Measurements from ENCODE around the gene MMP28.

Gene MMP28

DNA sequence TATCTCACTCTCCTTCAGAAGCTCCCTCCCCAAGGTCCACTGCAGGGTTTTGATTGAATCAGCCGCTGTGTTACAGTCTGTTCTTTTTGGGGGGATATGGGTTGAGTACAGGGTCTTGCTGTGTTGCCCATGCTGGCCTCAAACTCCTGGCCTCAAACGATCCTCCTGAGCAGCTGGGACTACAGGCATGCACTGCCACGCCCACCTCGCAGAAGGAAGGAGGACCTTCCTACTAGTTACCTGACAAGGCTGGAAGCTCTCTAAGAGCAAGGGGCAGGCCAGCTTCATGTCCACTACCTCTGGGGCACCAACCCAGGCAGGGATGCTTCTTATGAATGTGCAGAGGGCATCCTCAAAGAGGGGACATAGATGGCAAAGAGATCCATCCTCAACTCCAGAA is 1.9 kb upstream of the MMP28 start:
- TF ChIP-seq POLR2A (IDR thresholded peaks at IDR 0.05; ENCODE audit: low read depth, low read length) = no peak
- TF ChIP-seq POLR2AphosphoS5 (IDR thresholded peaks at IDR 0.05; ENCODE audit: low read depth, low read length) = no peak
- TF ChIP-seq TAF1 (IDR thresholded peaks at IDR 0.05; ENCODE audit: borderline replicate concordance, low read depth, low read length) = no peak
- DNase-seq (ENCODE audit: insufficient read length) = no peak
- FAIRE-seq = no peak

GRCh38 chr17:35796942-35797341 is 1.5 kb upstream of the MMP28 start:
- DNase-seq (ENCODE audit: insufficient read length) (no peak), FAIRE-seq (no peak)
- TF ChIP-seq POLR2A (IDR thresholded peaks at IDR 0.05; ENCODE audit: low read depth, low read length) = no peak
- no peak for TF ChIP-seq TAF1 (IDR thresholded peaks at IDR 0.05; ENCODE audit: borderline replicate concordance, low read depth, low read length)
- TF ChIP-seq POLR2AphosphoS5 (IDR thresholded peaks at IDR 0.05; ENCODE audit: low read depth, low read length) = no peak

- no peak for FAIRE-seq
- no peak for DNase-seq (ENCODE audit: insufficient read length)
- TF ChIP-seq POLR2AphosphoS5 (IDR thresholded peaks at IDR 0.05; ENCODE audit: low read depth, low read length) (no peak), POLR2A (IDR thresholded peaks at IDR 0.05; ENCODE audit: low read depth, low read length) (no peak), TAF1 (IDR thresholded peaks at IDR 0.05; ENCODE audit: borderline replicate concordance, low read depth, low read length) (no peak)
Measured at GRCh38 chr17:35795871-35796265, 427 bp upstream of the MMP28 start.

- TF ChIP-seq POLR2AphosphoS5 (IDR thresholded peaks at IDR 0.05; ENCODE audit: low read depth, low read length) = no peak
- TF ChIP-seq TAF1 (IDR thresholded peaks at IDR 0.05; ENCODE audit: borderline replicate concordance, low read depth, low read length) = no peak
- TF ChIP-seq POLR2A (IDR thresholded peaks at IDR 0.05; ENCODE audit: low read depth, low read length) = no peak
- no peak for DNase-seq (ENCODE audit: insufficient read length)
- FAIRE-seq = no peak
Measured at GRCh38 chr17:35793257-35793656, 2.2 kb downstream of the MMP28 start.

DNA sequence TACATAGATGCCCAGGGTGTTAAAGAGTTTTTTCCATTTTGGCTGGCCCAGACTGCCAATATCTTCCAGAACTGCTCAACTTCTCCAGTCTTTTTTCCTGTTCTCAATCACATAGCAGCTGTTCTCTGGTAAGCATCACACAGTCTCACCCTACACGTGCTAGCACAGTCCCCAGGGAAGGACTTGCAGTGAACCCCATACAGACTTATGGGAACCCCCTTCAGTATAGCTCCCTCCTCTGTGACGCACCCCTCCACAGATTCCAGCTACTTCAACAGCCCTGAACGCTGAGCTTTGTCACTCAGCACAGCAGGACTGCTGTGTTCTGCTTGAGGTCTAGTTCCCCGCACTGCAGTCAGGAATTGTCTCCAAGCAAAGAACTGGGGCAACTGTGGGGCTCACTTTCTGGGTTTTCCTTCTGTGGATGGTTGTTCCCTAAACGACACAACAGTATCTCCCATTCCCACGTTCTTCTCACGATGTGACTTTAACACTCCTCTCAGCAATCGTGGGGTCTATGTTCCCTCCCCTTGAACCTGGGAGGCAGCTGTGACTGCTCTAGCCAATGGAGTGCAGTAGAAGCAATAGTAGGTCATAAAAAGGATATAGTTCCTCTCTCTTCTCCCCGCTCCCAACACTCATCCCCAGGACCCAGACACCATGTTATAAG is 3.6 kb downstream of the MMP28 start:
- DNase-seq (ENCODE audit: insufficient read length) (no peak), FAIRE-seq (no peak)
- no peak for TF ChIP-seq POLR2AphosphoS5 (IDR thresholded peaks at IDR 0.05; ENCODE audit: low read depth, low read length)
- no peak for TF ChIP-seq POLR2A (IDR thresholded peaks at IDR 0.05; ENCODE audit: low read depth, low read length)
- TF ChIP-seq TAF1 (IDR thresholded peaks at IDR 0.05; ENCODE audit: borderline replicate concordance, low read depth, low read length) = no peak

DNA sequence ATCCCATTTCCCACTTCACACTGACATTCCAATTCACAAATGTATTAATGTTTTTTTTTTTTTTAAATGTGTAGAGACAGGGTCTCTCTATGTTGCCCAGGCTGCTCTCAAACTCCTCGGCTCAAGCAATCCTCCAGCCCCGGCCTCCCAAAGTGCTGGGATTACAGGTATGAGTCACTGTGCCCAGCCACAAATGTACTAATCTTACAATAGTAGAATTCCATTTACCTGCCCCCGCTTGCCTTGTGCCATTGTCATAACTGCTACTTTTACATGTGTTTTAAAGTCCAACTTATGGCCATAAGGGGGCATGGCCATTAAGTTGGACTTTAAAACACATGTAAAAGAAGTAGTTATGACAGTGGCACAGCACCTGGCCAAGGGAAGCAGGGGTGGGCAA is 4.6 kb downstream of the MMP28 start:
- TF ChIP-seq POLR2AphosphoS5 (IDR thresholded peaks at IDR 0.05; ENCODE audit: low read depth, low read length) (no peak), POLR2A (IDR thresholded peaks at IDR 0.05; ENCODE audit: low read depth, low read length) (no peak)
- DNase-seq (ENCODE audit: insufficient read length) (no peak), FAIRE-seq (no peak)

DNA sequence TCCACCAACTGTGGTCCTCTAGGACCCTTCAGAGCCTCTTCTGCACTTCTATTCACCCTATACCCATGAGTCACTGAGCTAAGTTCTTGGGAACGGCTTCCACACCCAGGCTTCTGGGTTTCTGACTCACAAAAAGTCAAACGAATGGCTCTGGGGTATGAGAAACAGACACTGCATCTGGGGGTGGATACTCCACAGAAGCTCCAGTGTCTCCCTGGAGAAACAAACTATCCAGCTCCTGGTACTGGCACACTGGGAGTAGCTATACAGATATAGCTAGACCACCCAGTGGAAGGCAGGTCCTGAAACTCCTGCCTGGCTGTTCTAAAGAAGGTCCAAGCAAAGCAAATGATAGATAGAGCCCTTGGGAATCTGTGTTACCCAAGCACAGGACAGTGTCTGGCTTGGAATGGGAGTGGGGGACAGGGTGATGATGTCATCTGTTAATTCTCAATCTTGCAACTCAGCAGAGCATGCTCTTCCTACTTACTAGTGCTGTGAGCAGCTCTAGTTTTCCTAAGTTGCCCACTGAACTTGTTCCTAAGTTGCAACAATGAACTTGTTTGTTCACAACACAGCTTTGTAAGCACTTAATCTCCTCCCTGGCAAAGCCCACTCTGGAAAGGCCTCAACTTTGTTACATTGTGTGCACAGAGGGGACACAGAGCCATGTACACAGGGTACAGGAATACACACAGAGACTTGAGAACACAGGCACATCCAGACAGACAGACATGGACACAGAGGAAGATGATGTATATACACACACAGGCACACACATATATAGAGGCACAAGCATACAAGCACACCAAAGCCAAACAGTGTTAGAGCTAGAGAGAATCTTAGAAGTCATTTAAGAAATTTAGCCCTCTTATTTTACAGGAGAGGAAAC is 6.7 kb downstream of the MMP28 start:
- DNase-seq (ENCODE audit: insufficient read length) (no peak), FAIRE-seq (no peak)
- no peak for TF ChIP-seq POLR2A (IDR thresholded peaks at IDR 0.05; ENCODE audit: low read depth, low read length)
- no peak for TF ChIP-seq POLR2AphosphoS5 (IDR thresholded peaks at IDR 0.05; ENCODE audit: low read depth, low read length)
- TF ChIP-seq TAF1 (IDR thresholded peaks at IDR 0.05; ENCODE audit: borderline replicate concordance, low read depth, low read length) = no peak

DNA sequence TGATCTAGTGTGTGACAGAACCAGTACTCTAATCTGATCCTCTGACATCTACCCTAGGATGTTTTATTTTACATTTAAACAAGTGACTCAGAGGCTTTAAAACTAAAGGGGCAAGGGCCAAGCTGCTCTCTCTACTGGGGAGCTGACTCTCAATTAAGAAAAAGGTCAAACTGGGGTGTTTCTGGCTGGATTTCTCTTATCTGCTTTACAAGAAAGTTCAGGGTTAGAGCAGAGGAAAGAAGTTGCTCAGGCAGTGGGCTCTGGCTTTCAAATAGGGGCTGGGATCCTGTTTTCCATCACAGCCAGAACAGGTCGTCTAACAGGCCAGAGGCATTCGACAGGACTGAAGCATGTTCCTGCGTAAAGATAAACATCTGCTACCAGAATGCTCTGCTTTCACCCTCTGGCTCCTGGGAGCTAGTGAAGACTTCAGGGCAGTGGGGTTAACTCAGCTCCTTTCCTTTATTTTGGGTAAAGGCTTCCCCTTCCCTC is 8.5 kb downstream of the MMP28 start:
- no peak for FAIRE-seq
- TF ChIP-seq POLR2AphosphoS5 (IDR thresholded peaks at IDR 0.05; ENCODE audit: low read depth, low read length) = no peak
- TF ChIP-seq TAF1 (IDR thresholded peaks at IDR 0.05; ENCODE audit: borderline replicate concordance, low read depth, low read length) = no peak
- no peak for TF ChIP-seq POLR2A (IDR thresholded peaks at IDR 0.05; ENCODE audit: low read depth, low read length)
- DNase-seq (ENCODE audit: insufficient read length) = no peak

DNA sequence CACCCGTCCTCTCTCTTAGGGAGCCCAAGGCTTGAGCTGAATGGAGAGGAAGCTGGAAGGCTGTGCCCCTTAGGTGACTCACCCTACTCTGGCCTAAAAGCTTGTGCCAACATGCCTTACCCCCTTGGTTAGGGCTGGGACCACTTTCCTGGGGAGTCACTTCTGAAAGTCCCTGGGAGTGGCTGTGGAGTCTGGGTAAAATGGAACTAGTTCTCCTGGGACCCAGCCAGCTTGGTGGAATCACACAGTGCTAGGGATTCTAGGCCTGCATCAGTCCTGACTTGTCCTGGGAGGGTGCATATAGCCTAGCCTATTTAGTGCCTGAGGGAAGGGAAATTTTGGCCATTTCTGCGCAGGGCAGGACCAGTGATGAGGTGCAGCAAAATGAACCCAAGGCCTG is 10.5 kb downstream of the MMP28 start:
- TF ChIP-seq POLR2A (IDR thresholded peaks at IDR 0.05; ENCODE audit: low read depth, low read length) = no peak
- TF ChIP-seq POLR2AphosphoS5 (IDR thresholded peaks at IDR 0.05; ENCODE audit: low read depth, low read length) = no peak
- no peak for TF ChIP-seq TAF1 (IDR thresholded peaks at IDR 0.05; ENCODE audit: borderline replicate concordance, low read depth, low read length)
- DNase-seq (ENCODE audit: insufficient read length) = no peak
- no peak for FAIRE-seq

DNA sequence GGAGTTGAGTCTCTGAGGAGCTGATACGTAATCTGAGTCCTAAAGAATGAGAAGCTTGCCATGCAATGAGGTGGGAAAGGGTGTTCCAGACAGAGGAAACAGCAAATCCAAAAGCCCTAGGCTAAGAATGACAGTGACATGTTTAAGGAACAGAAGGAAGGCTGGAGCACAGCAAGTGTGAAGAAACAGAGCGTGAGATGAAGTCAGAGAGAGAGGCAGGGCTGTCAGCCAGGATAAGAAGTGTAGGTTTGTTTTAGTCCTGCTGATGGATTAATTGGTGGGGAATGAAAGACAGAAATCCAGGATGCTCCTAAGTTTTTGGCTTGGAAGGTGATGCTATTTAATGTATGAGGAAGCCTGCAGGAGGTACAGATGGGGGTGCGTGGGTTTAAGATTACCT is 14.5 kb downstream of the MMP28 start:
- DNase-seq (ENCODE audit: insufficient read length) (no peak), FAIRE-seq (no peak)
- TF ChIP-seq TAF1 (IDR thresholded peaks at IDR 0.05; ENCODE audit: borderline replicate concordance, low read depth, low read length) (no peak), POLR2A (IDR thresholded peaks at IDR 0.05; ENCODE audit: low read depth, low read length) (no peak), POLR2AphosphoS5 (IDR thresholded peaks at IDR 0.05; ENCODE audit: low read depth, low read length) (no peak)

GRCh38 chr17:35778641-35779196 is 16.7 kb downstream of the MMP28 start:
- FAIRE-seq (no peak), DNase-seq (ENCODE audit: insufficient read length) (no peak)
- TF ChIP-seq POLR2A (IDR thresholded peaks at IDR 0.05; ENCODE audit: low read depth, low read length) (no peak), POLR2AphosphoS5 (IDR thresholded peaks at IDR 0.05; ENCODE audit: low read depth, low read length) (no peak), TAF1 (IDR thresholded peaks at IDR 0.05; ENCODE audit: borderline replicate concordance, low read depth, low read length) (no peak)

Measured in GM12892 (cell line).